ENCODE data around the gene MCRIP2. TPM values are rescaled to one million over a fixed set of nuclear protein-coding genes. Genes with fewer than 3 reads are reported as not detected.

The MCRIP2 gene
- total and polyA plus RNA-seq, 2 of the 8 experiments (the other 6 are each of a cell fraction or from before 2014, with no cell fraction given), result 45.4 to 75.5 TPM

DNA sequence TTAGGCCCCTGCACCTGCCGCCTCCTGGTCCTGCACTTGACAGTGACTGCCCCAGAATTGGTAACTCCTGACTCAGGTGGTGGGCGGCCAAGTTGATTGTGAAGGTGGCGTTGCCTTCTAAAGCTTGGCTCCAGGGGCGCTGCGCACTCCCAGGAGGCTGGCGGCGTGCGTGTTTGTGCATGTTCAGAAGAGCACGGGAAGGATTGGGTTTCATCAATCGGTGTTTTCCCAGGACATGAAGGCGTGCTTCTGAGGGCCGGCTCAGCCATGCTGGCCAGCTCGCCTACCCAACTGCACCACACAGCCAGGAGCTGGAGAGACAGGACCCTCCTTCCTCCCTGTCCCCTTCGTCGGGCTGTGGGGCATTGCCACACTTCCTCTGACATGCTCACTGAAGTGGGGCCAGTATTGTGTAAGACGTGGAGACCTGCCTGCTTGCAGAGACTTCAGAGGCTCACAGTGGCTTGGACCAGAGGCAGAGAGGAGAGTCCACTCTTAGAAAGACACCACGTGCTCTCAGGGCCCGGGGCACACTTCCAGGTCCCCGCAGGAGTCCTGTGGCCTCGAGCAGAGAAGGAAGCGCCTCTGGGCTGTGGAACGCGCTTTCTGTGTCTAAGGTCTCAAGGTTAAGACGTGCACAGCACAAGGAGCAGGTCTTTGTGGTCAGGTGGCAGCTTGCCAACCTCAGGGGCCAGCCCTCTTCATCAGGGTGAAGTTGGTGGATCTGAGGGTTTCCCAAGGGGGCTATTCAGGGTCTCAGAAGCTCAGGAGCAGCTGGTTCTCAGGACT, 48.9 kb upstream of the MCRIP2 start:
- no peak overlapping the region for H2BK12ac ChIP-seq (ENCODE audit: low read depth, low read length)
- FAIRE-seq (no peak), DNase-seq (ENCODE audit: low read depth in 1 of 2, low spot score in 2 of 2) (no peak)
- H3K18ac ChIP-seq (ENCODE audit: extremely low read depth, low read length), result no peak overlapping the region
- H3K4me2 ChIP-seq (ENCODE audit: insufficient read depth in 1 of 2, low read depth in 2 of 2, low read length in 2 of 2), result no peak overlapping the region
- H3K23me2 ChIP-seq (ENCODE audit: low read depth, low read length), result peaks cover 9% of the 10 kb centered on the region
- H2BK20ac ChIP-seq (ENCODE audit: low read length), result no peak overlapping the region
- no peak overlapping the region for H4K8ac ChIP-seq (ENCODE audit: extremely low read depth, insufficient read depth, low read length)
- no peak overlapping the region for H2BK120ac ChIP-seq (replicated peaks; ENCODE audit: low read depth, low read length)
- H3K79me1 ChIP-seq (ENCODE audit: low read depth, low read length), result peaks cover 16% of the 10 kb centered on the region; the same call in 1 of the 2 replicates
- H2AK5ac ChIP-seq (ENCODE audit: low read depth, low read length), result no peak overlapping the region
- no peak overlapping the region for H2AFZ ChIP-seq (ENCODE audit: low read length)
- H3K27me3 ChIP-seq (replicated peaks in 1 of 4; ENCODE audit: control insufficient read depth in 3 of 4, extremely low read depth in 1 of 4, insufficient read depth in 3 of 4, low read length in 3 of 4), result peaks cover 0 to 21% (median 12%) of the 10 kb centered on the region in 4 experiments; a peak in 5 of 7 replicates
- H3K56ac ChIP-seq (replicated peaks; ENCODE audit: insufficient read length, low read depth, low read length), result no peak overlapping the region
- H3K4ac ChIP-seq (replicated peaks; ENCODE audit: insufficient read length, low read depth, low read length), result no peak overlapping the region
- 0 out of 2 replicates have a peak overlapping the region, but pooled peaks have one; percentile 5 for H2BK5ac ChIP-seq (ENCODE audit: low read depth, low read length)
- CTCF ChIA-PET (ENCODE audit: partially characterized antibody), result interaction anchor here (0.7 to 4.2 kb wide), 15 partner anchors 7 to 75 kb away, joined by 3 to 22 read pairs (median 6); partner anchors contain the start of gene METTL26
- no peak overlapping the region for H4K91ac ChIP-seq (replicated peaks; ENCODE audit: insufficient read length, low read length)
- no peak overlapping the region for H3K4me3 ChIP-seq (ENCODE audit: extremely low read depth in 1 of 4, insufficient read depth in 2 of 4, low read depth in 3 of 4, low read length in 4 of 4)
- no peak overlapping the region for H3K27ac ChIP-seq (ENCODE audit: low read depth, low read length)
- no peaks in the 10 kb centered on the region for H3K36me3 ChIP-seq (ENCODE audit: control insufficient read depth in 2 of 4, insufficient read depth in 4 of 4, low read length in 3 of 4)
- POLR2A ChIA-PET (ENCODE audit: partially characterized antibody), result interaction anchor here (0.6 to 1.9 kb wide), 7 partner anchors 9 to 209 kb away, joined by 3 to 7 read pairs (median 3); partner anchors contain the start of gene METTL26
- H4K5ac ChIP-seq (ENCODE audit: insufficient read length, low read depth, low read length), result no peak overlapping the region
- H3K9ac ChIP-seq (replicated peaks in 1 of 4; ENCODE audit: extremely low read depth in 1 of 4, low read depth in 3 of 4, low read length in 3 of 4), result no peak overlapping the region
- peaks cover 0 to 20% of the 10 kb centered on the region in 2 experiments; a peak in 3 of 4 replicates for H3K79me2 ChIP-seq (ENCODE audit: control insufficient read depth in 1 of 2, insufficient read depth in 2 of 2, low read length in 2 of 2)
- 91% methylated on average over 24 of the region's 24 CpGs; no CpG with 5 or more reads in 1 of the 2 experiments for WGBS, 2 experiments (ENCODE audit: extremely low coverage in 1 of 2, insufficient coverage in 1 of 2, insufficient read length in 1 of 2, insufficient replicate concordance in 2 of 2, low coverage in 1 of 2, low lambda C conversion rate in 2 of 2, missing lambda C conversion rate in 1 of 2)
- no peak overlapping the region for H3K14ac ChIP-seq (ENCODE audit: insufficient read length)
- H4K20me1 ChIP-seq (replicated peaks in 1 of 2; ENCODE audit: control insufficient read depth in 1 of 2, insufficient read depth in 2 of 2, low read length in 2 of 2), result peaks cover 20 to 41% of the 10 kb centered on the region in 2 experiments
- H3K23ac ChIP-seq (ENCODE audit: insufficient read length), result no peak overlapping the region
- peaks cover 0 to 14% (median 7%) of the 10 kb centered on the region in 4 experiments; a peak in 4 of 7 replicates for H3K4me1 ChIP-seq (replicated peaks in 1 of 4; ENCODE audit: control insufficient read depth in 3 of 4, insufficient read depth in 4 of 4, low read length in 3 of 4)
- no peaks in the 10 kb centered on the region for H3K9me3 ChIP-seq (ENCODE audit: insufficient read depth in 2 of 2, low read depth in 1 of 2, low read length in 1 of 2)
- no peak overlapping the region for H2BK15ac ChIP-seq (ENCODE audit: low read length)
- TF ChIP-seq PHF8 (conservative IDR thresholded peaks at IDR 0.05; ENCODE audit: low read depth, low read length) (no peak), HDAC6 (IDR thresholded peaks at IDR 0.05; ENCODE audit: low read depth, low read length) (no peak), EZH2 (IDR thresholded peaks at IDR 0.05; ENCODE audit: low read depth, low read length, severe bottlenecking) (no peak), HDAC2 (IDR thresholded peaks at IDR 0.05; ENCODE audit: borderline replicate concordance in 1 of 2, low read depth in 2 of 2, low read length in 2 of 2) (no peak), SP4 (IDR thresholded peaks at IDR 0.05; ENCODE audit: low read length) (no peak)

Measured in H1 (cell line).